KOPT-K1 (cell line): ENCODE data around the gene SPIRE2.

Experiments used
- H3K27ac ChIP-seq: fragments of 200-600 bp; sonication (generic); 2 replicates; pipeline ENCODE4 v1.5.1; 2016; ENCODE audit warnings: antibody characterized with exemption, mild to moderate bottlenecking, low read depth, low read length; ENCODE audit not compliant: poor library complexity, severe bottlenecking
- H3K36me3 ChIP-seq: fragments of 200-600 bp; sonication (generic); 2 replicates; pipeline ENCODE4 v1.5.1; 2017; ENCODE audit warnings: antibody characterized with exemption, mild to moderate bottlenecking, low read length, moderate library complexity; ENCODE audit not compliant: insufficient read depth
- H3K9me3 ChIP-seq: fragments of 200-600 bp; sonication (generic); 2 replicates; pipeline ENCODE4 v1.5.1; 2017; ENCODE audit warnings: antibody characterized with exemption, low read length, mild to moderate bottlenecking; ENCODE audit not compliant: insufficient read depth, poor library complexity, severe bottlenecking

Gene SPIRE2

GRCh38 chr16:89887243-89887642 lies 59.0 kb downstream of the SPIRE2 start:
- H3K9me3 ChIP-seq = no peaks in the 10 kb centered on the region
- no peak overlapping the region for H3K27ac ChIP-seq
- peaks cover 99% of the 10 kb centered on the region for H3K36me3 ChIP-seq

GRCh38 chr16:89890200-89890599 lies 61.9 kb downstream of the SPIRE2 start:
- H3K27ac ChIP-seq = no peak overlapping the region
- peaks cover 99% of the 10 kb centered on the region for H3K36me3 ChIP-seq
- no peaks in the 10 kb centered on the region for H3K9me3 ChIP-seq

- H3K27ac ChIP-seq = no peak overlapping the region
Measured at GRCh38 chr16:89890886-89891657, 62.8 kb downstream of the SPIRE2 start.

GRCh38 chr16:89892055-89892630 lies 63.9 kb downstream of the SPIRE2 start:
- no peaks in the 10 kb centered on the region for H3K9me3 ChIP-seq
- H3K36me3 ChIP-seq = peaks cover 100% of the 10 kb centered on the region
- no peak overlapping the region for H3K27ac ChIP-seq

More at GRCh38 chr16:89890886-89891657, 62.8 kb downstream of the SPIRE2 start:
- peaks cover 99% of the 10 kb centered on the region for H3K36me3 ChIP-seq
- H3K9me3 ChIP-seq = no peaks in the 10 kb centered on the region

- peaks cover 100% of the 10 kb centered on the region for H3K36me3 ChIP-seq
- no peak overlapping the region for H3K27ac ChIP-seq
- no peaks in the 10 kb centered on the region for H3K9me3 ChIP-seq
Measured at GRCh38 chr16:89892635-89893034, 64.4 kb downstream of the SPIRE2 start.

GRCh38 chr16:89893642-89894548 lies 65.6 kb downstream of the SPIRE2 start:
- Histone ChIP-seq H3K27ac (no peak overlapping the region), H3K9me3 (no peaks in the 10 kb centered on the region), H3K36me3 (peaks cover 99% of the 10 kb centered on the region)

GRCh38 chr16:89895482-89896250 lies 67.4 kb downstream of the SPIRE2 start:
- Histone ChIP-seq H3K36me3 (peaks cover 99% of the 10 kb centered on the region), H3K9me3 (no peaks in the 10 kb centered on the region), H3K27ac (no peak overlapping the region)

GRCh38 chr16:89897204-89897603 lies 68.9 kb downstream of the SPIRE2 start:
- Histone ChIP-seq H3K36me3 (peaks cover 90% of the 10 kb centered on the region), H3K27ac (no peak overlapping the region), H3K9me3 (no peaks in the 10 kb centered on the region)

- Histone ChIP-seq H3K36me3 (peaks cover 85% of the 10 kb centered on the region), H3K27ac (no peak overlapping the region), H3K9me3 (no peaks in the 10 kb centered on the region)
Measured at GRCh38 chr16:89898201-89898967, 70.1 kb downstream of the SPIRE2 start.

- peaks cover 85% of the 10 kb centered on the region for H3K36me3 ChIP-seq
- H3K9me3 ChIP-seq = no peaks in the 10 kb centered on the region
- no peak overlapping the region for H3K27ac ChIP-seq
Measured at GRCh38 chr16:89899879-89900481, 71.7 kb downstream of the SPIRE2 start.

- H3K27ac ChIP-seq = no peak overlapping the region
- H3K36me3 ChIP-seq = peaks cover 85% of the 10 kb centered on the region
- H3K9me3 ChIP-seq = no peaks in the 10 kb centered on the region
Measured at GRCh38 chr16:89900885-89901284, 72.6 kb downstream of the SPIRE2 start.

- no peaks in the 10 kb centered on the region for H3K9me3 ChIP-seq
- peaks cover 81% of the 10 kb centered on the region for H3K36me3 ChIP-seq
- H3K27ac ChIP-seq = no peak overlapping the region
Measured at GRCh38 chr16:89902980-89903379, 74.7 kb downstream of the SPIRE2 start.

- Histone ChIP-seq H3K27ac (no peak overlapping the region), H3K36me3 (peaks cover 80% of the 10 kb centered on the region), H3K9me3 (no peaks in the 10 kb centered on the region)
Measured at GRCh38 chr16:89903908-89904515, 75.7 kb downstream of the SPIRE2 start.
